HepG2 (cell line): ENCODE results near the gene FAM131A. TPM values are rescaled to one million over a fixed set of nuclear protein-coding genes. Genes with fewer than 3 reads are reported as not detected.

Experiments used
- HINFP ChIP-seq: sonication (generic); formaldehyde crosslinking; IDR thresholded peaks from 2 replicates; pipeline ENCODE4 v1.4.0; 2020; ENCODE audit warnings: low read depth, mild to moderate bottlenecking, missing genetic modification reagents
- HNRNPL ChIP-seq: fragments of 200-400 bp; formaldehyde crosslinking; IDR thresholded peaks from 2 replicates; pipeline ENCODE4 v1.6.1; 2017; ENCODE audit warnings: mild to moderate bottlenecking, low read depth, low read length
- IRF9 ChIP-seq: sonication (generic); formaldehyde crosslinking; IDR thresholded peaks from 2 replicates; pipeline ENCODE4 v1.8.0; 2022; ENCODE audit warnings: missing genetic modification reagents, mild to moderate bottlenecking, borderline replicate concordance
- KLF13 ChIP-seq: sonication (generic); formaldehyde crosslinking; IDR thresholded peaks from 2 replicates; pipeline ENCODE4 v1.4.0; 2020; ENCODE audit warnings: mild to moderate bottlenecking, missing genetic modification reagents
- NR1H2 ChIP-seq: sonication (generic); formaldehyde crosslinking; IDR thresholded peaks from 2 replicates; pipeline ENCODE4 v1.8.1; 2022; ENCODE audit warnings: low read depth, missing genetic modification reagents, borderline replicate concordance
- SMC3 ChIP-seq: IDR thresholded peaks from 2 replicates; pipeline ENCODE4 v1.6.1; 2011; ENCODE audit warnings: low read length, improper control_type of control experiment
- ZBTB1 ChIP-seq: sonication (generic); formaldehyde crosslinking; IDR thresholded peaks from 2 replicates; pipeline ENCODE4 v1.4.0; 2020; ENCODE audit warnings: missing genetic modification reagents, borderline replicate concordance
- ZNF180 ChIP-seq: sonication (generic); formaldehyde crosslinking; IDR thresholded peaks from 2 replicates; pipeline ENCODE4 v1.4.0; 2020; ENCODE audit warnings: low read depth, missing genetic modification reagents, borderline replicate concordance
- ZNF333 ChIP-seq: sonication (generic); formaldehyde crosslinking; IDR thresholded peaks from 2 replicates; pipeline ENCODE4 v1.4.0; 2020; ENCODE audit warnings: mild to moderate bottlenecking, missing genetic modification reagents, borderline replicate concordance
- ZNF432 ChIP-seq: sonication (generic); formaldehyde crosslinking; IDR thresholded peaks from 2 replicates; pipeline ENCODE4 v1.5.0; 2020; ENCODE audit warnings: missing genetic modification reagents, mild to moderate bottlenecking, borderline replicate concordance
- ZNF530 ChIP-seq: sonication (generic); formaldehyde crosslinking; IDR thresholded peaks from 2 replicates; pipeline ENCODE4 v1.5.0; 2020; ENCODE audit warnings: low read depth, mild to moderate bottlenecking, missing genetic modification reagents
- ZNF570 ChIP-seq: sonication (generic); formaldehyde crosslinking; IDR thresholded peaks from 2 replicates; pipeline ENCODE4 v1.4.0; 2020; ENCODE audit warnings: mild to moderate bottlenecking, missing genetic modification reagents, borderline replicate concordance
- ZNF574 ChIP-seq: sonication (generic); formaldehyde crosslinking; IDR thresholded peaks from 2 replicates; pipeline ENCODE4 v1.4.0; 2020; ENCODE audit warnings: missing genetic modification reagents
- ZNF772 ChIP-seq: sonication (generic); formaldehyde crosslinking; IDR thresholded peaks from 2 replicates; pipeline ENCODE4 v1.5.0; 2020; ENCODE audit warnings: mild to moderate bottlenecking, missing genetic modification reagents
- polyA plus RNA-seq, 8 experiments: library from polyadenylated mRNA; depleted of rRNA in 3 of 8; stranded (reverse) in 7 of 8; unstranded in 1 of 8; fragments of >200 nt; fragmentation: Illumina TruSeq in 4 of 8; extraction: Trizol in 4 of 8; gene quantifications; 2 replicates each; pipeline versions ENCODE4 v1.2.1 to v1.2.3, GENCODE V29; 2011 to 2016; ENCODE audit warnings: low read depth in 4 of 8, missing spikeins in 1 of 8, mixed read lengths in 1 of 8; ENCODE audit not compliant: insufficient read depth in 1 of 8
- total RNA-seq, 5 experiments: library from RNA; depleted of rRNA; stranded (reverse); fragments of >200 nt; fragmentation: Illumina TruSeq; extraction: Trizol; gene quantifications; 2 replicates each; pipeline ENCODE4 v1.2.3, GENCODE V29; 2016; ENCODE audit warnings: low read depth in 1 of 5
- TF ChIP-seq, protein P1 (sequence below): sonication (generic); formaldehyde crosslinking; conservative IDR thresholded peaks from 2 replicates; pipeline ENCODE4 v1.8.0; 2022; ENCODE audit warnings: mild to moderate bottlenecking, moderate library complexity, missing genetic modification reagents
- TF ChIP-seq, protein P2 (sequence below), 2 experiments: IDR thresholded peaks; 2 replicates each; pipeline ENCODE4 v1.6.1; 2011 to 2012; ENCODE audit warnings: low read length in 2 of 2, borderline replicate concordance in 1 of 2, low read depth in 1 of 2, mild to moderate bottlenecking in 1 of 2, moderate library complexity in 1 of 2

Gene FAM131A
- total and polyA plus RNA-seq, 2 of the 13 experiments (the other 11 are each of a cell fraction or from before 2014, with no cell fraction given): 9.2 to 9.3 TPM

DNA sequence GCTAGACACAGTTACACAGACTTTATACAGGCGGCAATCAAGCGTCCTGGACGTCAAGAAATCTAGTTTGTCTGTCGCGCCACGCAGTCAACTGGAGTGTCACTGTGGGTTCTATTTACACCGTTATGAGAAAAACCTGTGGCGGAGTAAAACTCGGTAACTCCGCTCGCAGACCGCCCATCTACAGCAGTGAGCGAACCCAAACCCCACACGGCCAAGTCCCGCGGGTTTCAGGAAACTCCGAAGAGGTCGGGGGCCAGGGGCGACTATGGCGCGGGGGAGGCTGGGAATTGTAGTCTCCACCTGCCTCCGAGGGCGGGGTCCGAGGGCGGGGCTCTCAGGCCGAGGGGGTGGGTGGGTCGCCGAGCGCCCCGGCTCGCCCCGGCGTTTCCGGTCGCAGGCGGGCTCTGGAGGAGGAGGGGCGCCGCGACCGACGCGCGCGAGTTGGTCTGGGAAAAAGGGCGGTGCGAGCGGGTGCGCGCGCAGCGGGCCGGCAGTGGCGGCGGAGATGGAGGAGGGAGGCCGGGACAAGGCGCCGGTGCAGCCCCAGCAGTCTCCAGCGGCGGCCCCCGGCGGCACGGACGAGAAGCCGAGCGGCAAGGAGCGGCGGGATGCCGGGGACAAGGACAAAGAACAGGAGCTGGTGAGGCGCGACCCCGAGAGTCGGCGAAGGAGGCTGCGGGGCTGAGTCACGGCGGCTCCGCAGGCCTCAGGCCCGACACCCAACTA, 38.5 kb upstream of the FAM131A start, which contains the start of gene PSMD2 (continued):
- TF ChIP-seq ZNF574 (CRISPR knock-in tag) (peak; percentile 66), ZNF333 (CRISPR knock-in tag) (no peak), ZNF432 (no peak), ZNF772 (CRISPR knock-in tag) (no peak; the same call in 1 of the 2 replicates), ZBTB1 (no peak), ZNF530 (CRISPR knock-in tag) (no peak), HNRNPL (no peak), ZNF570 (CRISPR knock-in tag) (no peak), NR1H2 (CRISPR knock-in tag) (no peak), IRF9 (CRISPR knock-in tag) (peak; percentile 48; the same call in 1 of the 2 replicates), HINFP (CRISPR knock-in tag) (0 out of 2 replicates have a peak, but pooled peaks have one; percentile 6), ZNF180 (CRISPR knock-in tag) (no peak), KLF13 (CRISPR knock-in tag) (no peak), SMC3 (no peak)
- TF ChIP-seq, protein P1, sequence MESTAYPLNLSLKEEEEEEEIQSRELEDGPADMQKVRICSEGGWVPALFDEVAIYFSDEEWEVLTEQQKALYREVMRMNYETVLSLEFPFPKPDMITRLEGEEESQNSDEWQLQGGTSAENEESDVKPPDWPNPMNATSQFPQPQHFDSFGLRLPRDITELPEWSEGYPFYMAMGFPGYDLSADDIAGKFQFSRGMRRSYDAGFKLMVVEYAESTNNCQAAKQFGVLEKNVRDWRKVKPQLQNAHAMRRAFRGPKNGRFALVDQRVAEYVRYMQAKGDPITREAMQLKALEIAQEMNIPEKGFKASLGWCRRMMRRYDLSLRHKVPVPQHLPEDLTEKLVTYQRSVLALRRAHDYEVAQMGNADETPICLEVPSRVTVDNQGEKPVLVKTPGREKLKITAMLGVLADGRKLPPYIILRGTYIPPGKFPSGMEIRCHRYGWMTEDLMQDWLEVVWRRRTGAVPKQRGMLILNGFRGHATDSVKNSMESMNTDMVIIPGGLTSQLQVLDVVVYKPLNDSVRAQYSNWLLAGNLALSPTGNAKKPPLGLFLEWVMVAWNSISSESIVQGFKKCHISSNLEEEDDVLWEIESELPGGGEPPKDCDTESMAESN (CRISPR knock-in tag): peak; percentile 12; the same call in 1 of the 2 replicates
- TF ChIP-seq, protein P2, sequence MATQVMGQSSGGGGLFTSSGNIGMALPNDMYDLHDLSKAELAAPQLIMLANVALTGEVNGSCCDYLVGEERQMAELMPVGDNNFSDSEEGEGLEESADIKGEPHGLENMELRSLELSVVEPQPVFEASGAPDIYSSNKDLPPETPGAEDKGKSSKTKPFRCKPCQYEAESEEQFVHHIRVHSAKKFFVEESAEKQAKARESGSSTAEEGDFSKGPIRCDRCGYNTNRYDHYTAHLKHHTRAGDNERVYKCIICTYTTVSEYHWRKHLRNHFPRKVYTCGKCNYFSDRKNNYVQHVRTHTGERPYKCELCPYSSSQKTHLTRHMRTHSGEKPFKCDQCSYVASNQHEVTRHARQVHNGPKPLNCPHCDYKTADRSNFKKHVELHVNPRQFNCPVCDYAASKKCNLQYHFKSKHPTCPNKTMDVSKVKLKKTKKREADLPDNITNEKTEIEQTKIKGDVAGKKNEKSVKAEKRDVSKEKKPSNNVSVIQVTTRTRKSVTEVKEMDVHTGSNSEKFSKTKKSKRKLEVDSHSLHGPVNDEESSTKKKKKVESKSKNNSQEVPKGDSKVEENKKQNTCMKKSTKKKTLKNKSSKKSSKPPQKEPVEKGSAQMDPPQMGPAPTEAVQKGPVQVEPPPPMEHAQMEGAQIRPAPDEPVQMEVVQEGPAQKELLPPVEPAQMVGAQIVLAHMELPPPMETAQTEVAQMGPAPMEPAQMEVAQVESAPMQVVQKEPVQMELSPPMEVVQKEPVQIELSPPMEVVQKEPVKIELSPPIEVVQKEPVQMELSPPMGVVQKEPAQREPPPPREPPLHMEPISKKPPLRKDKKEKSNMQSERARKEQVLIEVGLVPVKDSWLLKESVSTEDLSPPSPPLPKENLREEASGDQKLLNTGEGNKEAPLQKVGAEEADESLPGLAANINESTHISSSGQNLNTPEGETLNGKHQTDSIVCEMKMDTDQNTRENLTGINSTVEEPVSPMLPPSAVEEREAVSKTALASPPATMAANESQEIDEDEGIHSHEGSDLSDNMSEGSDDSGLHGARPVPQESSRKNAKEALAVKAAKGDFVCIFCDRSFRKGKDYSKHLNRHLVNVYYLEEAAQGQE (IDR thresholded peaks at IDR 0.05; ENCODE audit: borderline replicate concordance in 1 of 2, low read depth in 1 of 2, low read length in 2 of 2): peak in 1 of 2 experiments; percentile 62; a peak in 2 of 4 replicates
